GM12891 (cell line): ENCODE data around the gene SELENOW.

ENCODE experiments used
- DNase-seq: peaks from one replicate; pipeline ENCODE4 v3.0.0; 2011; ENCODE audit warnings: low spot score; ENCODE audit not compliant: insufficient read length
- FAIRE-seq: peaks from 2 replicates; lab custom pipeline; 2011; peaks lifted over from hg19 to GRCh38; lab: Jason Lieb, UNC
- PAX5 ChIP-seq: IDR thresholded peaks from 2 replicates; pipeline ENCODE4 v1.6.1; 2011; ENCODE audit warnings: low read length, moderate library complexity, mild to moderate bottlenecking; ENCODE audit not compliant: insufficient read depth, severe bottlenecking
- POLR2A ChIP-seq: IDR thresholded peaks from 2 replicates; pipeline ENCODE4 v1.6.1; 2011; ENCODE audit warnings: low read depth, low read length, control low read depth
- POLR2AphosphoS5 ChIP-seq: IDR thresholded peaks from 2 replicates; pipeline ENCODE4 v1.6.1; 2011; ENCODE audit warnings: low read depth, low read length, control low read depth
- POU2F2 ChIP-seq: IDR thresholded peaks from 2 replicates; pipeline ENCODE4 v1.6.1; 2011; ENCODE audit warnings: low read depth, mild to moderate bottlenecking, control low read depth, low read length, moderate library complexity
- SPI1 ChIP-seq: IDR thresholded peaks from 2 replicates; pipeline ENCODE4 v1.6.1; 2011; ENCODE audit warnings: low read depth, low read length, control low read depth
- TAF1 ChIP-seq: IDR thresholded peaks from 2 replicates; pipeline ENCODE4 v1.6.1; 2011; ENCODE audit warnings: low read depth, low read length, control low read depth

Gene SELENOW

GRCh38 chr19:47819858-47820257, 41.4 kb downstream of the SELENOW start:
- DNase-seq (no peak), FAIRE-seq (no peak)
- TF ChIP-seq POU2F2 (no peak), SPI1 (peak; percentile 78)

DNA sequence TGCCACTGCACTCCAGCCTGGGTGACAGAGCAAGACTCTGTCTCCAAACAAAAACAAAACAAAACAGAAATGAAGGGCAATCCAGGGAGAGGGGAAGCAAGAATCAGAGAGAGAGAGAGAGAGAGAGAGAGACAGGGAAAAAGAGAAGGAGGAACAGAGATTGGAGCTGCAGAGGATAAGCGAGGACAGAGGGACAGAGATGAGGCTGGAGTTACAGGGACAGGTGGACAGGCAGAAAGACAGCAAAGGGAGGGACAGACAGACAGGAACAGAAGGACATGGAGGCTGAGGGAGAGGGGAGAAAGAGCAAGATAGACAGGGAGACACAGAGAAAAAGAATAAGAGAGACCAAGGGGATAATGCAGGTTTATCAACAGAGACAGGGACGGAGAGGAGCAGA, 41.9 kb downstream of the SELENOW start:
- FAIRE-seq (no peak), DNase-seq (no peak)
- no peak for TF ChIP-seq POLR2AphosphoS5
- no peak for TF ChIP-seq POLR2A
- no peak for TF ChIP-seq SPI1
- no peak for TF ChIP-seq PAX5

DNA sequence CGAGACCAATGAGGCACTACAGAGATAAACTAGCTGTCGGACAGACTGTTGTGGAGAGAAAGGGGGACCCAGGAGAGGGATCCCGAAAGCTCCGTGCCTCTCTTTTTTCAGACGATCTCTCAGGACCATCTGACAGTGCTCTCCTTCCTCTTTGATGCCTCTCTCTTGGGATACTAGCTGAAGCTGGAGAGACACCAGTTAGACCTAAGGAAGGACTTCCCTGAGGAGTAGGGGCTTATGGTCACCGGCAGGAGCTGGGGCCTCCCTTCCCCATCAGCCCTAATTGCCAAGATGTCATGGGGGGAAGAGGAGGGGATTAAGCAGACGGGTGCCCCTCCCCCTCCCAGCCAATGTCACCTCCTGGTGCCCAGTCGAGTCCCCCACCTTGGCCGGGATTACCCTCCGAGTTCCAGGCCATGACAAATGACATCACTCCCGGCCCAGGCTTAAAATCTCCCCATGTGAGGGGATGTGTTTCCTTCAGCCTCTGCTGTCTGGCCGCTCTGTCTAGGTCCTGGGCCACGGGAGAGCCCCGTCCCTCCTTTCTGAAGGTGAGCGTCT, 43.0 kb downstream of the SELENOW start, which contains the start of gene CRX:
Gene CRX (plus strand): TSS at position 478 of the 561 bp plus-strand sequence. CDS start 12,507 bp downstream, outside the sequence.
- FAIRE-seq (no peak), DNase-seq (no peak)
- no peak for TF ChIP-seq POLR2A
- TF ChIP-seq SPI1: no peak
- no peak for TF ChIP-seq POU2F2
- no peak for TF ChIP-seq TAF1
- TF ChIP-seq PAX5: no peak
- no peak for TF ChIP-seq POLR2AphosphoS5

DNA sequence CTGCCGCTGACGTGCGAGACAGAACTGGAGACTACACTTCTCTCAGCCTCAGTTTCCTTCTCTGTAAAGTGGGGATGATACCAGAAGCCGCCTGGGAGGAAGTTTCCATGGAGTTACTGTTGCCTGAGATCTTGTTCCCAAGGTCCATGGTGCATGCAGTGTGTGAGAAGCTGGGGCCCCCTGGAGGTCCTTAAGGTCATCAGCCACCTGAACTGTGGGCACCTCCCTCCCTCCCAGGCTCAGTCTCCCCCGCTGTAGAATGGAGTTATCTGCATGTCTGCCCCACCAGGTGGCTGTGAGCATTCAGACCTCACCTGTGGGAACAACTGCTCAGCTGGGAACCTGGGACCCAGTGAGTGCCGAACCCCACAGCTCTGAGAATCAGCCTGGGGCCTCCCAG, 45.9 kb downstream of the SELENOW start:
- DNase-seq (no peak), FAIRE-seq (no peak)
- TF ChIP-seq POLR2AphosphoS5: no peak
- no peak for TF ChIP-seq POU2F2
- no peak for TF ChIP-seq POLR2A
- no peak for TF ChIP-seq PAX5
- TF ChIP-seq TAF1: no peak
- TF ChIP-seq SPI1: no peak

DNA sequence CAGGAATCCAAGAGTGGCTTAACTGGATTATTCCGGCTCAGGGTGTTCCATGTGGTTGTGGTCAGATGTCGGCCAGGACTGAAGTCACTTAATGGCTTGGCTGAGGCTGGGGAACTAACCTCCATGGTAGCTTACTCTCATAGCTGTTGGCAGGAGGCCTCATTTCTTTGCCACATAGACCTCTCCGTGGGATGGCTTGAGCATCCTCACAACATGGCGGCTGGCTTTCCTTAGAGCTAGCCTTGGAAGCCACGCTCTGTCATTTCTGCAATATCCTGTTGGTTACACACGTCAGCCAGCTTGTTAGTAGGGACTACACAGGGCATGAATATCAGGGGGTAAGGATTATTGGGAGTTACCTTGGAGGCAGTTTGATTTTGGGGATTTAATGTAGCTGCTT, 48.3 kb downstream of the SELENOW start:
- TF ChIP-seq SPI1 (no peak), PAX5 (no peak), POU2F2 (no peak), TAF1 (no peak), POLR2A (no peak), POLR2AphosphoS5 (no peak)
- no peak for DNase-seq
- FAIRE-seq: no peak

- FAIRE-seq: no peak
Observed at GRCh38 chr19:47832723-47833122, 54.2 kb downstream of the SELENOW start.

More at GRCh38 chr19:47832723-47833122, 54.2 kb downstream of the SELENOW start:
- TF ChIP-seq SPI1 (no peak), TAF1 (no peak), POLR2A (no peak), PAX5 (no peak), POU2F2 (no peak), POLR2AphosphoS5 (no peak)
- DNase-seq: no peak
